ENCODE results near the gene TPD52L1. TPM values are rescaled to one million over a fixed set of nuclear protein-coding genes. Genes with fewer than 3 reads are reported as not detected.
"Not testable (repeated sequence)": the region's sequence is repeated elsewhere in the genome, so short reads cannot be mapped to it uniquely, and the experiment has no call there.

The TPD52L1 gene
- total RNA-seq, 1 donor from 2014 or later = 14.6 TPM

DNA sequence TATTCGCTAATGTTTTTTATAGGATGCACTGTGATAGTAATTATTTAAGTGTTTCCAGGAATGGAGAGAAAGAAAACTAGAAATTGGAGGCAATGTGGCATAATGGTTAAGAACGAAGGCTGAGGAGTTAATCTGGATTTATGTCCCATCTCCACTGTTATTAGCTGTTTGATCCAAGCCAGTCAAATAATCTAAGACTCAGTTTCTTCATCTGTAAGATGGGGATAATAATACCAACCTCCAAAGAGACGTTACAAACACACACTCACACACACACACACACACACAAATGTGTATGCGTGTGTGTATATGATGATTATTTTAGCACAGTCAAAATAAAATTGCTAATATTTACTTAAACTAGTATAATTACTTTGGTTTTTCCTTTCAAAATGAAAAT lies 36.9 kb upstream of the TPD52L1 start:
- H3K9ac ChIP-seq (ENCODE audit: low read depth in 1 of 3, low read length in 3 of 3) = no peak overlapping the region
- H3K4me1 ChIP-seq (ENCODE audit: control insufficient read depth in 3 of 3, insufficient read depth in 3 of 3, low read length in 3 of 3) = no peaks in the 10 kb centered on the region
- H3K27me3 ChIP-seq (ENCODE audit: control insufficient read depth in 3 of 3, insufficient read depth in 3 of 3, low read length in 3 of 3) = no peaks in the 10 kb centered on the region
- H3K27ac ChIP-seq (ENCODE audit: low read depth, low read length) = no peak overlapping the region
- H3K4me3 ChIP-seq (ENCODE audit: low read length in 3 of 3) = no peak overlapping the region
- peaks cover 0 to 2% (median 0%) of the 10 kb centered on the region in 3 donors for H3K9me3 ChIP-seq (ENCODE audit: control insufficient read depth in 3 of 3, low read length in 3 of 3)
- H3K36me3 ChIP-seq (ENCODE audit: control insufficient read depth in 3 of 3, insufficient read depth in 3 of 3, low read length in 3 of 3) = no peaks in the 10 kb centered on the region

- Histone ChIP-seq H3K27ac (ENCODE audit: low read depth, low read length) (no peak overlapping the region), H3K27me3 (ENCODE audit: control insufficient read depth in 3 of 3, insufficient read depth in 3 of 3, low read length in 3 of 3) (no peaks in the 10 kb centered on the region), H3K4me1 (ENCODE audit: control insufficient read depth in 3 of 3, insufficient read depth in 3 of 3, low read length in 3 of 3) (no peaks in the 10 kb centered on the region), H3K9me3 (ENCODE audit: control insufficient read depth in 3 of 3, low read length in 3 of 3) (no peaks in the 10 kb centered on the region), H3K4me3 (ENCODE audit: low read length in 3 of 3) (no peak overlapping the region), H3K36me3 (ENCODE audit: control insufficient read depth in 3 of 3, insufficient read depth in 3 of 3, low read length in 3 of 3) (no peaks in the 10 kb centered on the region), H3K9ac (ENCODE audit: low read depth in 1 of 3, low read length in 3 of 3) (no peak overlapping the region)
Observed at GRCh38 chr6:125117818-125118217, 35.8 kb upstream of the TPD52L1 start.

DNA sequence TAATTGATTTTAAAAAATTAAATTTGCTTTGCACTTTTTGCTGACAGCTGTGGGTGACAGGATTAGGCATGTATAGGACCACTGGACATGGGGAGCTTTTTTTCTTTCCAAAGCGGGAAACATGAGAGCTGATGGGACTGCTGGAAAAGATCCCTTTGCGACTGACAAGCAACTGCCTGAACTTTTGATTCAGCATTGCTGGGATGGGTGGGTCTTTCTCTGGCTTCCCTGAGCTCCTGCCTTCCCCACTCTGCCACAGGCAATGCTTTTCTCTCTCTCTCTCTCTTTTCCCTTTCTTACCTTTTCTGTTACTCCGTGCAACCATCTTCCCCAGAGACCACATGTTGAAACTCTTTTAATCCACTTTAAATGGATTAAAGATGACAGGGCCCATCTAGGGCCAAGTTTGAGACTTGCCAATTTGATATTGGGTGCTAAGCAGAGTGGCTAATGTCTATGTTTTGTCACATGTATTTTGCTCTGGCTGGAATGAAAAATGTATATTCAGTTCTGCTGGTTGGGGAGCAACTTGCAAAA lies 33.5 kb upstream of the TPD52L1 start:
- peaks cover 0 to 2% (median 0%) of the 10 kb centered on the region in 3 donors for H3K4me1 ChIP-seq (ENCODE audit: control insufficient read depth in 3 of 3, insufficient read depth in 3 of 3, low read length in 3 of 3)
- no peaks in the 10 kb centered on the region for H3K9me3 ChIP-seq (ENCODE audit: control insufficient read depth in 3 of 3, low read length in 3 of 3)
- H3K4me3 ChIP-seq (ENCODE audit: low read length in 3 of 3) = no peak overlapping the region
- no peaks in the 10 kb centered on the region for H3K27me3 ChIP-seq (ENCODE audit: control insufficient read depth in 3 of 3, insufficient read depth in 3 of 3, low read length in 3 of 3)
- no peaks in the 10 kb centered on the region for H3K36me3 ChIP-seq (ENCODE audit: control insufficient read depth in 3 of 3, insufficient read depth in 3 of 3, low read length in 3 of 3)
- no peak overlapping the region for H3K27ac ChIP-seq (ENCODE audit: low read depth, low read length)
- no peak overlapping the region for H3K9ac ChIP-seq (ENCODE audit: low read depth in 1 of 3, low read length in 3 of 3)

GRCh38 chr6:125121894-125122293 lies 31.7 kb upstream of the TPD52L1 start:
- peaks cover 0 to 2% (median 0%) of the 10 kb centered on the region in 3 donors for H3K4me1 ChIP-seq (ENCODE audit: control insufficient read depth in 3 of 3, insufficient read depth in 3 of 3, low read length in 3 of 3)
- no peak overlapping the region for H3K4me3 ChIP-seq (ENCODE audit: low read length in 3 of 3)
- H3K9me3 ChIP-seq (ENCODE audit: control insufficient read depth in 3 of 3, low read length in 3 of 3) = no peaks in the 10 kb centered on the region

DNA sequence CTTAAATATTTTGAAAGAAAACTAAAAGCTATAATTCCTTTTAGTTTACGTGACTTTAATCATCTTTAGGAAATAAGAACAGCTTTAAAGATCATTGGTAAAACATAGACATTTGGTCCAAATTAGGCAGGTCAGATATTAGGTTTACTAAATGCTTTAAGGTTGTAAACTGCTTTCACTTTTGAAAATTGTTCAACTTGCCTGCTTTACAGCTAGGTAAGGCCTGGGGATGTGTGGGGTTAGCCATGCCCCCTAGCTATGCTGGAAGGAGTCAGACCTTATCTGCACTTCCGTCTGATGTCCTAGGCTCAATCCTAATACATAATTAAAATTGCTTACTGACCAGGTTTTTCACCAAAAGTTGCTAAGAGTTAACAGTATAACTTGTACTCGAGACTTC lies 30.5 kb upstream of the TPD52L1 start:
- H3K9ac ChIP-seq (ENCODE audit: low read depth in 1 of 3, low read length in 3 of 3) = no peak overlapping the region
- H3K36me3 ChIP-seq (ENCODE audit: control insufficient read depth in 3 of 3, insufficient read depth in 3 of 3, low read length in 3 of 3) = no peaks in the 10 kb centered on the region
- no peaks in the 10 kb centered on the region for H3K9me3 ChIP-seq (ENCODE audit: control insufficient read depth in 3 of 3, low read length in 3 of 3)
- peaks cover 0 to 2% (median 0%) of the 10 kb centered on the region in 3 donors for H3K4me1 ChIP-seq (ENCODE audit: control insufficient read depth in 3 of 3, insufficient read depth in 3 of 3, low read length in 3 of 3)
- no peaks in the 10 kb centered on the region for H3K27me3 ChIP-seq (ENCODE audit: control insufficient read depth in 3 of 3, insufficient read depth in 3 of 3, low read length in 3 of 3)
- no peak overlapping the region for H3K27ac ChIP-seq (ENCODE audit: low read depth, low read length)
- no peak overlapping the region for H3K4me3 ChIP-seq (ENCODE audit: low read length in 3 of 3)

More at GRCh38 chr6:125121894-125122293, 31.7 kb upstream of the TPD52L1 start:
- no peak overlapping the region for H3K9ac ChIP-seq (ENCODE audit: low read depth in 1 of 3, low read length in 3 of 3)
- H3K27ac ChIP-seq (ENCODE audit: low read depth, low read length) = no peak overlapping the region
- H3K27me3 ChIP-seq (ENCODE audit: control insufficient read depth in 3 of 3, insufficient read depth in 3 of 3, low read length in 3 of 3) = no peaks in the 10 kb centered on the region
- no peaks in the 10 kb centered on the region for H3K36me3 ChIP-seq (ENCODE audit: control insufficient read depth in 3 of 3, insufficient read depth in 3 of 3, low read length in 3 of 3)

- Histone ChIP-seq H3K4me1 (ENCODE audit: control insufficient read depth in 3 of 3, insufficient read depth in 3 of 3, low read length in 3 of 3) (peaks cover 0 to 2% (median 0%) of the 10 kb centered on the region in 3 donors), H3K4me3 (ENCODE audit: low read length in 3 of 3) (peak overlapping the region in 1 of 3 donors; percentile 22), H3K9me3 (ENCODE audit: control insufficient read depth in 3 of 3, low read length in 3 of 3) (no peaks in the 10 kb centered on the region), H3K27me3 (ENCODE audit: control insufficient read depth in 3 of 3, insufficient read depth in 3 of 3, low read length in 3 of 3) (no peaks in the 10 kb centered on the region), H3K36me3 (ENCODE audit: control insufficient read depth in 3 of 3, insufficient read depth in 3 of 3, low read length in 3 of 3) (no peaks in the 10 kb centered on the region), H3K27ac (ENCODE audit: low read depth, low read length) (no peak overlapping the region), H3K9ac (ENCODE audit: low read depth in 1 of 3, low read length in 3 of 3) (no peak overlapping the region)
Observed at GRCh38 chr6:125123468-125124048, 30.0 kb upstream of the TPD52L1 start.

GRCh38 chr6:125124049-125124669 lies 29.4 kb upstream of the TPD52L1 start:
- H3K36me3 ChIP-seq (ENCODE audit: control insufficient read depth in 3 of 3, insufficient read depth in 3 of 3, low read length in 3 of 3) = no peaks in the 10 kb centered on the region
- H3K27me3 ChIP-seq (ENCODE audit: control insufficient read depth in 3 of 3, insufficient read depth in 3 of 3, low read length in 3 of 3) = no peaks in the 10 kb centered on the region
- no peaks in the 10 kb centered on the region for H3K9me3 ChIP-seq (ENCODE audit: control insufficient read depth in 3 of 3, low read length in 3 of 3)
- peak overlapping the region in 1 of 3 donors; percentile 22 for H3K4me3 ChIP-seq (ENCODE audit: low read length in 3 of 3)
- H3K27ac ChIP-seq (ENCODE audit: low read depth, low read length) = no peak overlapping the region
- H3K9ac ChIP-seq (ENCODE audit: low read depth in 1 of 3, low read length in 3 of 3) = no peak overlapping the region
- H3K4me1 ChIP-seq (ENCODE audit: control insufficient read depth in 3 of 3, insufficient read depth in 3 of 3, low read length in 3 of 3) = peaks cover 0 to 3% (median 2%) of the 10 kb centered on the region in 3 donors

DNA sequence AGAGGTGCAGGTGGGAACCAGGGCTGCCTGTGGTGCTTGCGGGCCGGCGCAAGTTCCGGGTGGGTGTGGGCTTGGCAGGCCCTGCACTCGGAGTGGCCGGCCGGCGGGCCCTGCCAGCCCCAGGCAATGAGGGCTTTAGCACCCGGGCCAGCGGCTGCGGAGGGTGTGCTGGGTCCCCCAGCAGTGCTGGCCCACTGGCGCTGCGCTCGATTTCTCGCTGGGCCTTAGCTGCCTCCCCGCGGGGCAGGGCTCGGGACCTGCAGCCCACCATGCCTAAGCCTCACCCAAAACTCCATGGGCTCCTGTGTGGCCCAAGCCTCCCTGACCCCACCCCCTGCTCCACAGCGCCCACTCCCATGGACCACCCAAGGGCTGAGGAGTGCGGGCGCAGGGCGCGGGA lies 27.7 kb upstream of the TPD52L1 start:
- H3K4me3 ChIP-seq (ENCODE audit: low read length in 3 of 3) = not testable (repeated sequence)

GRCh38 chr6:125129354-125129753 lies 24.2 kb upstream of the TPD52L1 start:
- H3K4me3 ChIP-seq (ENCODE audit: low read length in 3 of 3) = no peak overlapping the region
- no peaks in the 10 kb centered on the region for H3K9me3 ChIP-seq (ENCODE audit: control insufficient read depth in 3 of 3, low read length in 3 of 3)
- no peak overlapping the region for H3K9ac ChIP-seq (ENCODE audit: low read depth in 1 of 3, low read length in 3 of 3)
- no peaks in the 10 kb centered on the region for H3K36me3 ChIP-seq (ENCODE audit: control insufficient read depth in 3 of 3, insufficient read depth in 3 of 3, low read length in 3 of 3)
- H3K27me3 ChIP-seq (ENCODE audit: control insufficient read depth in 3 of 3, insufficient read depth in 3 of 3, low read length in 3 of 3) = no peaks in the 10 kb centered on the region
- peaks cover 0 to 3% (median 2%) of the 10 kb centered on the region in 3 donors for H3K4me1 ChIP-seq (ENCODE audit: control insufficient read depth in 3 of 3, insufficient read depth in 3 of 3, low read length in 3 of 3)
- H3K27ac ChIP-seq (ENCODE audit: low read depth, low read length) = no peak overlapping the region

More for the DNA sequence above, 27.7 kb upstream of the TPD52L1 start:
- not testable (repeated sequence) for H3K9ac ChIP-seq (ENCODE audit: low read depth in 1 of 3, low read length in 3 of 3); H3K36me3 ChIP-seq (ENCODE audit: control insufficient read depth in 3 of 3, insufficient read depth in 3 of 3, low read length in 3 of 3); H3K27me3 ChIP-seq (ENCODE audit: control insufficient read depth in 3 of 3, insufficient read depth in 3 of 3, low read length in 3 of 3); H3K27ac ChIP-seq (ENCODE audit: low read depth, low read length); H3K9me3 ChIP-seq (ENCODE audit: control insufficient read depth in 3 of 3, low read length in 3 of 3); H3K4me1 ChIP-seq (ENCODE audit: control insufficient read depth in 3 of 3, insufficient read depth in 3 of 3, low read length in 3 of 3)

DNA sequence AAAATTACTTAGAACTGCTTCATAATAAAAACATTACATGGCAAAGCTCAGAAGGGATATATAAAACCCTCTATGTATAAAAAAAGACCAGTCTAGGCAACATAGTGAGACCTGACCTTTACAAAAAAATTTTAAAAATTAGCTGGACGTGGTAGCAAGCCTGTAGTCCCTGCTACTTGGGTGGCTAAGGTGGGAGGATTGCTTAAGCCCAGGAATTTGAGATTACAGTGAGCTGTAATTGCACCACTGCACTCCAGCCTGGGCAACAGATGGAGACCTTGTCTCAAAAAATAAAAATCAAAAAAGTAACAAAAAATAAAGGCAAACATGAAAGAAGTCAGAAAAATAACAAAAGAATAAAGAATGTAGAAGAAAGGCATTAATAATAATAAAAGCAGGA lies 21.5 kb upstream of the TPD52L1 start:
- no peak overlapping the region for H3K4me3 ChIP-seq (ENCODE audit: low read length in 3 of 3)
- no peak overlapping the region for H3K9ac ChIP-seq (ENCODE audit: low read depth in 1 of 3, low read length in 3 of 3)
- no peaks in the 10 kb centered on the region for H3K9me3 ChIP-seq (ENCODE audit: control insufficient read depth in 3 of 3, low read length in 3 of 3)
- no peaks in the 10 kb centered on the region for H3K36me3 ChIP-seq (ENCODE audit: control insufficient read depth in 3 of 3, insufficient read depth in 3 of 3, low read length in 3 of 3)
- H3K27ac ChIP-seq (ENCODE audit: low read depth, low read length) = no peak overlapping the region
- H3K4me1 ChIP-seq (ENCODE audit: control insufficient read depth in 3 of 3, insufficient read depth in 3 of 3, low read length in 3 of 3) = peaks cover 0 to 3% (median 2%) of the 10 kb centered on the region in 3 donors
- no peaks in the 10 kb centered on the region for H3K27me3 ChIP-seq (ENCODE audit: control insufficient read depth in 3 of 3, insufficient read depth in 3 of 3, low read length in 3 of 3)

Measured in skeletal muscle tissue (tissue), 4 donors.